Hematopoietic multipotent progenitor cell treated with erythropoietin and hydrocortisone succinate and interleukin-3 and kit ligand, for 4 days (in vitro differentiated cells): Measurements from ENCODE around the gene ADGRG7.

Source experiments
- DNase-seq: peaks from one replicate; pipeline ENCODE4 v3.0.0-alpha.2; 2015

ADGRG7 gene

DNA sequence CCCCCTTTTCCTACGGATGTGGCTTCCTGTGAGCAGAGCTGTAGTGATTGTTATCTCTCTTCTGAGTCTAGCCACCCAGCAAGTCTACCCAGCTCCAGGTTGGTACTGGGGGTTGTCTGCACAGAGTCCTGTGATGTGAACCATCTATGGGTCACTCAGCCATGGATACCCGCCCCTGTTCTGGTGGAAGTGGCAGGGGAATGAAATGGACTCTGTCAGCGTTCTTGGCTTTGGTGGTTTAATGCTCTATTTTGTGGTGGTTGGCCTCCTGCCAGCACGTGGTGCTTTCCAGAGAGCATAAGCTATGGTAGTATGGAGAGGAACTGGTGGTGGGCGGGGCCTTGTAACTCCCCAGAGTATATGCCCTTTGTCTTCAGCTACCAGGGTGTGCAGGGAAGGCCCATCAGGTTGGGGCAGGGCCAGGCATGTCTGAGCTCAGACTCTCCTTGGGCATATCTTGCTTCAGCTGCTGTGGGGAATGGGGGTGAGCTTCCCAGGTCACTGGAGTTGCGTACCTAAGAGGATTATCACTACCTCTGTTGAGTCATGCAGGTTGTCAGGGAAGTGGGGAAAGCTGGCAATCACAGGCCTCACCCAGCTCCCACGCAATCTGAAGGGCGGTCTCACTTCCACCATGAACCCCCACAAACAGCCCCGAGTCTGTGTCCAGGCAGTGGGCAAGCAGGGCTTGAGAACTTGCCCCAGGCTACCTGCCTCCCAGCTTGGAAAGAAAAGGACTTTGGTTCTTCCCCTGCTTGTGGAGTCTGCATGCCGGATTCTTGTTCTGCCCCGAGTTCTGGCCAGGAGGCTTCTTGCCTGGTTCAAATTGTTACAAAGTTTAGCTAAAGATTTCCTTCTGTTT, 9.0 kb upstream of the ADGRG7 start:
- DNase-seq: peak; percentile 70

DNA sequence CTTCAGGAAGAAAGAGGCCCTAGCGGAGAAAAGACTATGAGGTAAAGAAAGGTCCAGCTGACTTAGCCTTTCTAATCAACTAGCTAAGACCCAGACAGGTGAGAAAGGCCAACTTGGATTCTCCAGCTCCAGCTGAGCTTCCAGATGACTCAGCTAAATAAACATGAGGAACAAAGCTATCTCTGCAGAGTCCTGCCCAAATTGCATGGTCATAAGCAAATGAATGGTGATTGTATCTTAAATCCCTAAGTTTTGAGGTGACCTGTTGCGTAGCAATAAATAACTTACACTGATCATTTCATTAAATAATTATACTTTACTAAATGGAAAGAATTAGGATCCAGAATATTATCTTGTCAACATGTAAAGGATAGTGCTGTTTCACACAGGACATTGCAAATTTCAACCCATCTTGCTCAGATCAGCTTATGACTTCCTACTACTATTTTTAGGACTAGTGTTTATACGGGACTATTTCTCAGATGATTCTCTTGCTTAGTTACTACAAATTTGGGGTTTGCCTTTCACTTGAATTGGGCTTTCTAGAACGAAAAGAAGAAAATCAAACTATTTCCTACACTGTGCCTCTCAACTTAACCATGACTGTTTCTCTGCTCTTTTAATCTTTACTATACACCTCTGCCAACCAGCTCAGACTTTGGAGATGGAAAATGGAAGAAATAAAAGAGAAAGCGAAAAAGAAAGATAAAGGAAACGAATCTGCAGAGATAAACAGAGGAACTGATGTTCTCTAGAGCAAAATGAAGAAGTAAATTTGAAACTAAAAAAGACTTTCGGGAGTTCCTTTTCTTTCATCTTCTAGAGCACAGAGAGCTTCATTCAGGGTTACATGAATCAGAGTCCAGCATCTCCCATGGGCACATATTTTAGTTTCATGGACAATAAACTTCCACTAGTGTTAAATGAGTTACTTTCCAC, 6.6 kb upstream of the ADGRG7 start:
- DNase-seq: peak; percentile 34

DNA sequence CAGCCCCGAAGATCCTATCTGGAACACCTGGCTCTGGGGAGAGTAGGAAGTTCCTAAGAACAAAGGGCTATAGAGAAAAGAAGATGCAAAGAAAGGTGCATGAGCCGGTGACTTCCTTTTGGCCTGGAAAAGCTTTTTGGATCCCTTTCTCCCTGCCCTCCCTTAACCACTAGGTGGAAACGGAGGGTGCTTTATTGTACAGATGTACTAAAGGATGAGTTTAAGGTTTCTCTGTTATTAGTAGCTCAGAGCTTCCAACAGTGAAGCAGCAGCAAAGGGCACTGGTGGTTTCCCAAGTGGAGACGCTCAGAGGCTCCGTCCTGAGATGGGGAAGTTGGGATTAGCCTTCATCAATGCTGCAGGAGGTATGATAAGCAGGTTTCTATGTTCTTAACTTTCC, 5.9 kb upstream of the ADGRG7 start:
- peak; percentile 72 for DNase-seq

DNA sequence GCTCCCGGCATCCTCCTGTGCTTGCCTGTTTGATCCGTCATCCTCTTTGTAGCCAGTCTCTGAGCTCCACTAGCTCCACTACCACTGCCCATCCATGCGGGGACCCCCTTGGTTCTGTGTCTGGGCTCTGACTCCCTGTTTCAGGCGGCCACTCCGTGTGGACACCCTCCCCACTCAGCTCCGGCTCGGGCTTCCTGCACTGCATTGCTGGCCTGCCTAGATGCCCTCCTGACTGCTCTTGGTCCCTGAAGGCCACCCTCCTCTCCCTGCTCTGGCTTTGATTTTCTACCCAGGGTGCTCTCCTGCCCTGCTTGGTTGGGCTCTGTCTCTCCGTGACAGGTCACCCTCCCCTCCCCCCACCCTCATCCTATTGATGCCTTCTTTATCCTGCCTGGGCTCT, 4.0 kb upstream of the ADGRG7 start:
- no peak for DNase-seq

DNA sequence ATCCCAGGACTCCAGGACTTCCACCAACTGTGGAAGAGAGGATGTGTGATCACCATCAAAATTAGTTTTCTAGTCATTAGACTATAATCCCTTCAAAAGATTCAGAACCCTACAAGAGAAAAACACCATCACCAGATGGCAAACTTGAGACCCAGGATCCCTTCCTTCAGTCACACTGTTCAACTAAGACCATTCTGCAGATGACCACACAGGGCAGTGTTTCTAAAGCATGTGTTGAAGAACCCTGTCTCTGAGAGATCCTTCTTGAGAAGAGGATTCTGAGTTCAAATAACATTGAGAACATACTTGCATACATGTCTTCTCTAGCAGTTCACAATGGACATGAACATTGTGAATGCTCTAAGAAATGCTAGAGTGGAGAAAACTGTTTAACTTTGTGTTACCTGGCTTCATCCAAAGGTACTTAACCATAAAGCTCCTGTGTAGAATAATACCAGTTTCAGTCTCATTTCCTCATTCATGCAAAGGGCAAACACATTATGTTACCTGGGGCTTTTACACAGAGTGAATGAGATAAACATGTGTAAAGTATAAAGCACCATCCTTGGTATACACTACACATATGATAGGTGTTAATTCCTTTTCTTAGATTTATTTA, 2.4 kb upstream of the ADGRG7 start:
- DNase-seq: peak; percentile 29

DNA sequence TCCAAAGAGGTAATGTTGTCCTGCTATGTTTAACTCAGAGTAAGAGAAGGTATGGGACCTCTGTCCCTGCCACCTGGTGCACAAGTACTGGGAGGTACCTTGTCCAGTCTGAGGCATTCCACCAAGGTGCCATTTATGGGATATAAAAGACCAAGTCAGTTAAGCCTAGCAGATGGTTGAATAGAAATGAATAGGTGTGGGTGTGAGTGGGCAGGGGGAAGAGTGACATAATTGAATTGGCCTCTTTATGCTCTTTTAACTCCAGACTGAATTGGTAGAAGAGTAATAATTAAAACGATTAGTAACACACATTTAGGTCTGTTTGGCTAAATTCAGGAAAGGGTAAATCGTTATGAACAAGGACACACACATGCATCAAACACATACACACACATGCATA, 562 bp downstream of the ADGRG7 start:
- DNase-seq: no peak

DNA sequence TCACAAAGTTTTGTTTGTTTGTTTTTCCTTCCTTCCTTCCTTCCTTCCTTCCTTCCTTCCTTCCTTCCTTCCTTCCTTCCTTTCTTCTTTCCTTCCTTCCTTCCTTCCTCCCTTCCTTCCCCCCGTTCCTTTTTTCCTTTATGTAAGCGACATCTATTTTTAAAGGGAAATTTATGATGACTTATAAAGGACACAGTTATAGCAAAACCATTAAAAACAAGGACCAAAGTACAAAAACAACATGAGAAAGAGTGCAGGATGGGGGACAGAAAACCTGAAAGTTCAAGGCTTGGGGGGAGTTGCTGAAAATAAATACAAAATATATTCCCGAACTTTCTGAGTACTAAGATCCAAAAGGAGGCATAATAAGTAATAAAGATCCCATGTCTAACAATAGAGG, 1.8 kb downstream of the ADGRG7 start:
- DNase-seq: no peak

DNA sequence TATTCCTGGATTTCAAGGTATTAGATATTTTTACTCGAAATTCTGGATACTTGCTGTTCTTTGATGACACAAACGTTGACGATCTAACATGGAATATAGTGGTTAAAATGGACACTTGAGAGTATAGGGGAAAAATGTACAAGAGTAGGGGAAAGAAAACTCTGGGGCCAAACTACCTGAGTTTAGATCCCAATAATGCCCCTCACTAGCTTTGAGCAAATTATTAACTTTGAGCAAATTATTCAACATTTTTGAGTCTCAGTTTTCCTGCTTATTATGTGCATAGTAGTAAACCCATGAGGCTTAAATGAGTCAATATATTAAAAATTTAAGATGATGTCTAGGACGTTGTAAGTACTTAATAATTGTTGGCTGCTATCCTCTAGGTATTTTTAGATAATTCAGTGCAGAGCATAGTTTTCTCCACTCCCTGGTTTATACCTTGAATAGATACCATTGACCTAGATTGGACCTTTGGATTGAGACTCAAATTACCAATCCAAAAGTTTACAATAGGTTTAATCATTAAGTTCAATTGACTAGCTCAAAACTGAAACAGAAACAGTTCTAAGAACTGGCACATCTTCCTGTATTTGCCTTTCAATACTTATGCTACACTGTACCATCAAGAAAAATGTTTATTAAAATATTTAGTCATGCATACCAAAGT, 4.5 kb downstream of the ADGRG7 start:
- DNase-seq: no peak

DNA sequence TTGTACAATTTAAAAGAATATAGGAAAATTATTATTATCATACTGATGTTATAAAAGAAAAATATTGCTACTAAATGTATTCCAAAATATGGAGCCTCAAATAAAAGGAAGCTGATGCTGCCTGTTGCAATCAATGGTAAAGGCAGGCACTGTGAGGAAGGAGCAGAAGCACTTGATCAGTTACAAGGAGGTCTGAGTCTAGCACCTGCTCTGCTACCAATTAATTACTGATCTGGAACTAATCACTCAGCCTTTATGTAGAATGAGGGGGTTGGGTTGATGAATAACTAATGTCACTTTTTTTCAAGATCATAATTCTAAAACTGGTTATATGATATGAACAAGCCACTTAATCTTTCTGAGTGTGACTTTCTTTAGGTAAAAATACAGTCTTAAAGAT, 5.5 kb downstream of the ADGRG7 start:
- peak; percentile 10 for DNase-seq

DNA sequence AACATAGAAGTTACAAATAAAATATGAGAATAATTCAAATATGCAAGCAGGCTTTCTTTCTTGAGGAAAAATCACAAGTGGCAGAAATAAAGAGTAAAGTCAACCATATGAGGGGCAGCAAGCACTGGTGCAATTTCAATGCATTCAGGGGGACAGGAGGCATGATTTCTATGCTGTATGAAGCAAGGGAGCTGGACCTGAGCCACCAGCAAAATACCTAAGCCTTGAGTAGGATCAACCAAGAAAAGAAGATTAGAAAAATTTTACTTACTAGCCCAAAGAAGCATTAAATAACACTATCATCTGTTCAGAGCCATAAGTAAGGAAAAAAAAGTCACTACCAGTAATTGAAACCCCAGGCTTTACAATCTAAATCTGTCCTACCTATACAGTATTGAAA, 6.3 kb downstream of the ADGRG7 start:
- no peak for DNase-seq

DNA sequence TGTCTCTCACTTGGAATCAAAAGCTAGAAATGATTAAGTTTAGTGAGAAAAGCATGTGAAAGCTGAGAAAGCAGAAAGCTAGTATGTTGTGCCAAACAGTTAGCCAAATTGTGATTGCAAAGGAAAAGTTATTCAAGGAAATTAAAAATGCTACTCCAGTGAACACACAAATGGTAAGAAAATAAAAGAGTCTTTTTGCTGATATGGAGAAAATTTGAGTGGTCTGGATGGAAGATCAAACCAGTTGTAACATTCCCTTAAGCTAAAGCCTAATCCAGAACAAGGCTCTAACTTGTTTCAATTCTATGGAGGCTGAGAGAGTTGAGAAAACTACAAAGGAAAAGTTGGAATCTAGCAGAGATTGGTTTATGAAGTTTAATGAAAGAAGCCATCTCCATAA, 11.8 kb downstream of the ADGRG7 start:
- no peak for DNase-seq

DNA sequence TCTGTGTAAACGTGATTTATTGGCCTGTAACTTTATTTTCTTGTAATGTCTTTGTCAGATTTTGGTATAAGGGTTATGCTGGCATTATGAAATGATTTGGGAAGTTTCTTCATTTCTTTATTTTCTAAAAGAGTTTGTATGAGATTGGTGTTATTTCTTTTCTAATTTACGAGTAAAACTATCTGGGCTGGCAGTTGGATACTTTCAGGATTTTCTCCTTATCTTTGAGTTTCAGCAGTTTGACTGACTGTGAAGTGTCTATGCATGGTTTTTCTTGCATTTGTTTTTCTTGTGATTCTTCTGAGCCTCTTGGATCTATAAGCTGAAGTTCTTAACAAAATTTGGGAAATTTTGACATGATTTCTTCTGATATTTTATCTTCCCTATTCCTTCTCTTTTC, 18.1 kb downstream of the ADGRG7 start:
- peak; percentile 36 for DNase-seq

DNA sequence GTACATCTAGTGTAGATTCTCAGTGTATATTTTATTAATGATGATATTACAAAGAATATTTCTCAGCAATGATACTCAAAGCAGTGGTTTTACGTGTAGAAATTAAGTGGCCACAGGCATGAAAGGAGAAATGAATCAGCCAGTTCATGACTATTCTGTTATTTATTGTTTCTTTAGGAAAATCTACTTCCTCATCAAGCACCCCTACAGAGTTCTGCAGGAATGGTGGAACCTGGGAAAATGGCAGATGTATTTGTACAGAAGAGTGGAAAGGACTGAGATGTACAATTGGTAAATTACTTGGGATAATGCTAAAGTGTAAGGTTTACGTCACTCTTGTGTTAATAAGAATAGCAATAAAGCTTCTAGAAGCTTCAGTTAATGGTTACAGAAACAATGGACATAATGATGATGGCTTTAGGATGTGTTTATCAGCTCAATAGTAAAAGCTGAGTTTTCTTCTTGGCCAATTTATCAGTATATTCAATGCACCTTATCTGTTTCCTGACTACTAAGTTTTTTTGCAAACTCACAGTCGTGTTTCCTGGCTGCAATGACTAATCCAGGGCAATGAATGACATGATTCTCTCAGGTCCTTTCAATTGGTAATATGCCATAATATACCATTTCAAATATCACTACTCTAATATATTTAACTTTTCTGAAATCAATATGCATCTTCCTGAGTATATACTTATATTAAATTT, 20.2 kb downstream of the ADGRG7 start:
- DNase-seq: peak; percentile 87

DNA sequence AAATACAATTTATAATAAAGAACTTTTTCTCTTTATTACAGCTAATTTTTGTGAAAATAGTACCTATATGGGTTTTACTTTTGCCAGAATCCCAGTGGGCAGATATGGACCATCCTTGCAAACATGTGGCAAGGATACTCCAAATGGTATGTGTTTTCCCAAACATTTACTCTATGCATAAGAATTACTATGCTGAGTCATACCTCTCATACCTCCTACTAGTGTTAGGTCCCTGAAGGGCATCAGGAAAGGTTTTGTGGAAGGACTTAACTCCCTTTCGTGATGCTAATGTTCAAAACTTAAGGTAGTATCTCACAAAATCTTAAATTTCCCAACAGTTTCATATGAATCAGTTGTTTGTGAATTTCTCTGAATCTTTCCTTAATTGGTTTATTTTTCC, 21.3 kb downstream of the ADGRG7 start:
- no peak for DNase-seq

DNA sequence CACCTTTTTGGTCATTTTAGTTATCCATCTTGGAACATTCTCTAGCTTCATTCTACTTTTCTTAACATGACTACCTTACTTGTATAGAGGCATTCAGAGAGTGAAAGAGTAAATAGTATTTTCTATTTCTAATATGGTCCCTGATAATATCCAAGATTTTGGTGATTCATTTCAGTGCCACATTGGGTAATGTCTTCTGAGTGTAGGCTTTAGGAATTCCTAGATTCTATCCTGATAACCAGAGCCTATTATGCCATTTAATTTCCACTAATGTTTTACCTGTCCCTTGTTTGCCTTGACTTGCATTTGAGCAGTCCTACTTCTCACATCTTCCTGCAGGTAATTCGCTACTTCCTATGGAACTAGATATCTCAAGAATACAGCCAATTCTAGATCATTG, 21.8 kb downstream of the ADGRG7 start:
- DNase-seq: no peak

DNA sequence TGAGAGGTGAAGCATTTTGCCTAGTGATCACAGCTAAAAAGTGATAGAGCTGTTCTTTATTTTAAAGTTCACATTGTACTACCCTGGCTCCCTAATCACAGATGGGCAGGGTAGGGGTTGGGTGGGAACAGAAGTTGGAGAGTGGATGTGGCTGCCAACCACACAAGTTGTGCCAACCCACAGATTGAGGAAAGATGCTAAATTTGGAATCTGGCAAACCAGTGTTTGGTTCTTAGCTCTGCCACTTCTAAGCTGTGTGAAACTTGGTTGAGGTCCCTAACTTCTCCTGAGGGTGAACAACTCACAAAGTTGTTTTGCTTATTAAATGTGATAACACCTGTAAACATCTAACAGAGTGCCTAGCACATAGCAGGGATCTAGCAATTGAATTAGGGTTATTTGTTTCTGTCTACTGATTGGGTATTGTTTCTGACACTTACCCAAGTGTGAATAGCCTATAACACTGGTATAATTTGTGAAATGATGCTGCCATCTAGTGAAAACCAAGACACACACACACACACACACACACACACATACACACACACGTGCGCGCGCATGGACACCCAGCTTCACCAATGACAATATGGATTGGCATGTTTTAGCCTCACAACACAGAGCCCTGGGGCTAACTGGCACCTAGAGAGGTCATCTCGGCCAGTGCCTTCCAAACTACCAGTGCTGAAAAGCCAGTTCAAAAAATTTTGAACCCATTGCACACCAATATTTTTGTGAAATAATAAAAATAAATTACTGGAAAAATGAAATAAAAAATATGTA, 25.3 kb downstream of the ADGRG7 start:
- peak; percentile 80 for DNase-seq

DNA sequence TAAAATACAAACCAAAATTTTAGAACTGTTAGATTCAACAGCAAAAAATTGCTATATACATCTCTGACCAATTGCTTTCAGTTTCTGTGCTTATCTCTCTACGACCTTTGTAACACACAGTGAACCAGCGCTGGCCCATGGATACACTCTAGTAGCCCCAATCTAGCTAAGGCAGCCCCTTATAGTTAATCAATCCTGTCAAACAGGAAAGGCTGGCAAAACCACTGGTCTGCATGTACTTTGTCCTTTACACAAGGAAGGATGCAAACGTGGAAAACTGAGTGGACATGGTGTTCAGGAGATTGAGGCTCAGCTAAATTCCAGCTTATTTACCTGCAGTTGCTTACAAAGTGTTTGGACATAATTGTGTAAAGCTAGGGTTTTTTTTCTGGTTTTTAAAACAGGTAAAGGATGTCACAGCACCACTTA, 25.9 kb downstream of the ADGRG7 start:
- DNase-seq: no peak

DNA sequence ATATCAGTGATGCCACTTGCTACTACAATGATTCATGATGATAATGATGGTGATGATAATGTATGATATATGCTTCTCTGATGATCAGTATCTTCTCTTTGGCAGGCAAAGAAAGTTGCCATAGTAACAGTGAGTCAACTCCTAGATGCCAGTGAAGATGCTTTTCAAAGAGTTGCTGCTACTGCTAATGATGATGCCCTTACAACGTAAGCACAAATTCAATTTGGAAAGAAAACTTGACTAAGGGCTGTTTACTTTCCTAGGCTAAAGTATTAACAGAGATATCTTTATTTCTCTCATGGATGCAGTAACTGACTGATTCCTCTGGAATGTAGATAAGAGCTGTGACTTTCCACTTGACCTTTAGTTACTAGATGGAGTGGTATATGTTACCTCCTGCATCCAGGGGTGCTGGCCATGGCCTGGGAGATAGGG, 27.8 kb downstream of the ADGRG7 start:
- peak; percentile 39 for DNase-seq

DNA sequence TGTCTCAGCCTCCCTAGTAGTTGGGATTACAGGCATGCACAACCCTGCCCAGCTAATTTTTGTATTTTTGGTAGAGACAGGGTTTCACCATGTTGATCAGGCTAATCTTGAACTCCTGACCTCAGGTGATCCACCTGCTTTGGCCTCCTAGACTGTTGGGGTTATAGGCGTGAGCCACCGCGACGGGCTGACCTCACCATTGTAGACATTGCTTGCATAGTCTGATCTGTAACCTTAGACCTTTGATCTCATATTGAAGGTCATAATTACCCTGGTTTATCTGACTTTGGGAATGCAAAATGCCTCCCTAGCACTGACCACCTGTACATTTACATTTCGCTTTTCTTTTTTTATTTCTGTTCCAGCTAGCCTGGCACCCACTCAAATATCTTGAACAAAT, 31.2 kb downstream of the ADGRG7 start:
- no peak for DNase-seq

DNA sequence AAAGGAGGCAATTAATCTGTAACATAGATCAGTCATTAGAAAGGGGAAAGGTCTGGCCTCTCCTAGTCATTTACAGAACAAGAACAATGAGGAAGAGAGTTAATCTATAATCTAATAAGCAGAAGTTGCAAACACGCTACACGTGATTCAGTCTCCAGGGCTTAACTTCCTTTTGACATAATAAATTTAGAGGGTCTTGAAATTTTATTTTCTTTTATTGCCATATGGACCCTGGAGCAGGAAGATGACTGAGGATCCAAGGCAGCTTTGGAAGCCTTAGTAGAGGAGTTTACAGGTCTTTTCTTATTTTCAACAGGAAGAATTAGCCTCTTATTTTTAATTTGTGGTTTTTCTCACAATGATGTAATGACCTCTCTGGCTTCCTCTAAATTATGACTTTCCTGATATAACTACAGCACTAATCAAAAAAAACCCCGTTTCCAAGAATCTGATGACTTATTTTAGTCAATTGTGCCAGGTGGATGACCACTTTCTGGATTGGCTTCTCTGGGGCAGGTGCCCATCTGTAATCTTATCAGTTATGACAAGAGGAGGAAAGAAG, 32.2 kb downstream of the ADGRG7 start:
- peak; percentile 70 for DNase-seq

DNA sequence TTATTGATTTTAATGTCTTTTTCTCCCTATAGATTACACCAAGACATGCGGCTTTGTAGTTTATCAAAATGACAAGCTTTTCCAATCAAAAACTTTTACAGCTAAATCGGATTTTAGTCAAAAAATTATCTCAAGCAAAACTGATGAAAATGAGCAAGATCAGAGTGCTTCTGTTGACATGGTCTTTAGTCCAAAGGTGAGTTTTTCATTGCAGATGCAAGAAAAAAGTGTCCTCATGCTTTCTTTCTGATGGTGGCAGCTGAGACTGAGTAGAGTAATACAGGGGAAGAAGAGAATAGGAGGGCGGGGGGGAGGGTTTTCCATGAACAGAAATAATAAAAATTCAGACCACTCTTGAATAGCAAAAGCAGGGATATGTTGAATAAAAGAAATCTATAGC, 36.5 kb downstream of the ADGRG7 start:
- no peak for DNase-seq
